ENCODE measurements around the gene CDH13. TPM values are rescaled to one million over a fixed set of nuclear protein-coding genes. Genes with fewer than 3 reads are reported as not detected.

The CDH13 gene
- total and polyA plus RNA-seq, 9 of the 15 experiments (the other 6 are each of a cell fraction or from before 2014, with no cell fraction given), result 0.03 TPM; not detected in 8

DNA sequence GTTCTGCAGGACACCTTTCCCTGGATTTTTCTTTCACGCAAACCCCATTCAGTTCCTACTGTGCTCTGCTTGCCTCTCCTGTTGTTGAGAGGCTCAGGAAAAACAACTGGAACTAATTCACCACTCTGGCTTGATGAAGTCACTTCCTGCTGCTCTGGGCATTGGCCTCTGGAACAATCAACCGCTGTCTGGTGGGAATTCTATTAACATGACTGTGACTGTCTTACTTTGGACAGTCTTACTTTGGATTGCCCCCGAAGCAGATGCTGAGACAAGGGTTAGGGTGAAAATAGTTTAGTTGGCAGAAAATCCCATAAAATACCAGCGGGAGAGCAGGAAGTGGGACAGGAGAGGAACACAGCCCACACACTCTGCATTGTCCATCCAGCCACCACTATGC is 1091.0 kb downstream of the CDH13 start:
- DNase-seq (ENCODE audit: extremely low read depth in 1 of 4, low spot score in 3 of 4) (no peak), FAIRE-seq (no peak), ATAC-seq (no peak)
- H3K79me2 ChIP-seq (ENCODE audit: control insufficient read depth, insufficient read depth, low read length), result no peaks in the 10 kb centered on the region
- ChIA-PET POLR2A (interaction anchor here (0.6 to 1.0 kb wide), 5 partner anchors 11 to 71 kb away, joined by 3 to 5 read pairs (median 3); no protein-coding TSS in a partner anchor), CTCF (ENCODE audit: low intra/inter-chr PET ratio) (no interaction called here)
- WGBS (ENCODE audit: insufficient coverage, low coverage, missing lambda C conversion rate), result 0% methylated on average over 4 of the region's 4 CpGs
- H2AFZ ChIP-seq (ENCODE audit: low read depth, low read length), result no peak overlapping the region
- H3K9ac ChIP-seq (ENCODE audit: insufficient read depth in 1 of 2, low read depth in 2 of 2, low read length in 2 of 2), result no peak overlapping the region
- H3K4me2 ChIP-seq (ENCODE audit: insufficient read depth, low read length), result no peak overlapping the region
- no peaks in the 10 kb centered on the region for H3K4me1 ChIP-seq (replicated peaks in 1 of 2; ENCODE audit: control insufficient read depth in 2 of 2, insufficient read depth in 2 of 2, low read length in 2 of 2)
- no peaks in the 10 kb centered on the region for H3K36me3 ChIP-seq (ENCODE audit: control insufficient read depth, insufficient read depth, low read length)
- TF ChIP-seq CEBPG (CRISPR knock-in tag; IDR thresholded peaks at IDR 0.05) (no peak), CEBPG (tag; conservative IDR thresholded peaks at IDR 0.05 in 1 of 2, IDR thresholded peaks at IDR 0.05 in 1 of 2) (no peak), HDAC3 (IDR thresholded peaks at IDR 0.05; ENCODE audit: borderline replicate concordance, partially characterized antibody) (no peak), ARHGAP35 (IDR thresholded peaks at IDR 0.05; ENCODE audit: partially characterized antibody) (no peak), ARID3A (IDR thresholded peaks at IDR 0.05; ENCODE audit: borderline replicate concordance, low read depth, low read length) (no peak)
- no peak overlapping the region for H3K4me3 ChIP-seq
- H3K27ac ChIP-seq (ENCODE audit: extremely low read depth, low read depth, low read length), result no peak overlapping the region
- BruUV-seq (replicated peaks), result no TSS peak
- no peaks in the 10 kb centered on the region for H4K20me1 ChIP-seq (replicated peaks; ENCODE audit: control insufficient read depth, insufficient read depth, low read length)
- H3K27me3 ChIP-seq (ENCODE audit: control insufficient read depth in 2 of 2, insufficient read depth in 2 of 2, low read length in 2 of 2), result peaks cover 0 to 9% of the 10 kb centered on the region in 2 experiments; a peak in 2 of 5 replicates
- H3K9me3 ChIP-seq (replicated peaks; ENCODE audit: control insufficient read depth, insufficient read depth, low read depth, low read length), result no peaks in the 10 kb centered on the region
- in situ Hi-C loops (cut with MboI) (no loop called here), intact Hi-C loops (cut with micrococcal nuclease) (no loop called here)
- no peaks in the 10 kb centered on the region for H3K9me1 ChIP-seq (ENCODE audit: control insufficient read depth, insufficient read depth, low read length)

All from K562 (cell line).